Esophagus squamous epithelium (tissue), 4 donors: ENCODE data around the gene TNRC6B.

ENCODE experiments used
- POLR2A ChIP-seq, 4 donors: fragments of 450-650 bp; IDR thresholded peaks; one replicate each; pipeline ENCODE4 v1.6.1; 2017; ENCODE audit warnings: antibody characterized with exemption in 4 of 4, mild to moderate bottlenecking in 4 of 4, moderate library complexity in 3 of 4
- TF ChIP-seq, protein P1 (sequence below), 6 experiments: fragments of 450-650 bp in 4 of 6; fragments of 200-600 bp in 2 of 6; sonication (generic) in 2 of 6; IDR thresholded peaks; one replicate each; pipeline ENCODE4 v1.5.1; 2016 to 2019; ENCODE audit warnings: antibody characterized with exemption in 6 of 6, mild to moderate bottlenecking in 4 of 6, moderate library complexity in 4 of 6

DNA sequence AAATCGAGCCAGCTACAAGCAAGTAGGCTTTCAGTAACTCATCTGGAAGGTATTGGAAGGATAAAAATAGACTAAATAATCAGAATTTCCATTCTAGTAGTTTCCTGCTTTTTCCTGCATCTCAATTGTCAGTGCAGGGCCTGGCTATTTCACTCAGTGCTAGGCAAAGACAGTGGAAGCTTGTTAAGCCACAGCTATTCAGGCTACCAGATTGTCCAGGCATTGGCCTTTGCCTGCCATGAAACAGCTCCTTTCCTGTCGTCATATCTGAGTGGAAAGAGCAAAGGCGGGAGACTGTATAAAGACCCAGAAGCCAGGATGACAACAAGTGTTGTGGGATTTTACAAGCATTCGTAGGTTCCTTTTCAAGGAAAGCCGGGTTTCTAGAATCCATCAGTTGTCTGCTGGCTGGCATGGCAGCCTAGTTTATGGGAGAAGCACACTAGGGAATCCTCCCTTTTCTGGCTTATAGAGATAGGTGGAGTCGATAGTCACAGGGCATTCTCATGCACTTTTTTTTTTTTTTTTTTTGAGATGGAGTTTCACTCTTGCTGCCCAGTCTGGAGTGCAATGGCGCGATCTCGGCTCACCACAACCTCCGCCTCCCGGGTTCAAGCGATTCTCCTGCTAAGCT is 2.0 kb upstream of the TNRC6B start:
- TF ChIP-seq, protein P1, sequence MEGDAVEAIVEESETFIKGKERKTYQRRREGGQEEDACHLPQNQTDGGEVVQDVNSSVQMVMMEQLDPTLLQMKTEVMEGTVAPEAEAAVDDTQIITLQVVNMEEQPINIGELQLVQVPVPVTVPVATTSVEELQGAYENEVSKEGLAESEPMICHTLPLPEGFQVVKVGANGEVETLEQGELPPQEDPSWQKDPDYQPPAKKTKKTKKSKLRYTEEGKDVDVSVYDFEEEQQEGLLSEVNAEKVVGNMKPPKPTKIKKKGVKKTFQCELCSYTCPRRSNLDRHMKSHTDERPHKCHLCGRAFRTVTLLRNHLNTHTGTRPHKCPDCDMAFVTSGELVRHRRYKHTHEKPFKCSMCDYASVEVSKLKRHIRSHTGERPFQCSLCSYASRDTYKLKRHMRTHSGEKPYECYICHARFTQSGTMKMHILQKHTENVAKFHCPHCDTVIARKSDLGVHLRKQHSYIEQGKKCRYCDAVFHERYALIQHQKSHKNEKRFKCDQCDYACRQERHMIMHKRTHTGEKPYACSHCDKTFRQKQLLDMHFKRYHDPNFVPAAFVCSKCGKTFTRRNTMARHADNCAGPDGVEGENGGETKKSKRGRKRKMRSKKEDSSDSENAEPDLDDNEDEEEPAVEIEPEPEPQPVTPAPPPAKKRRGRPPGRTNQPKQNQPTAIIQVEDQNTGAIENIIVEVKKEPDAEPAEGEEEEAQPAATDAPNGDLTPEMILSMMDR (IDR thresholded peaks at IDR 0.05): no peak
- TF ChIP-seq POLR2A (IDR thresholded peaks at IDR 0.05): no peak
